HG03103 (cell line): ENCODE data around the gene SLC10A7.

ENCODE experiments used
- ATAC-seq: cut with Tn5 transposase; IDR thresholded peaks from one replicate; pipeline ENCODE4 v1.9.1; 2021; ENCODE audit warnings: low read depth; ENCODE audit not compliant: unreplicated experiment

SLC10A7 gene

GRCh38 chr4:146443525-146443924 lies 78.2 kb downstream of the SLC10A7 start:
- ATAC-seq = no peak

- no peak for ATAC-seq
Observed at GRCh38 chr4:146442801-146443200, 78.9 kb downstream of the SLC10A7 start.

GRCh38 chr4:146439999-146440398 lies 81.7 kb downstream of the SLC10A7 start:
- ATAC-seq = no peak

GRCh38 chr4:146439437-146439836 lies 82.3 kb downstream of the SLC10A7 start:
- no peak for ATAC-seq

- no peak for ATAC-seq
Observed at GRCh38 chr4:146437778-146438177, 84.0 kb downstream of the SLC10A7 start.

GRCh38 chr4:146436423-146437162 lies 85.1 kb downstream of the SLC10A7 start:
- ATAC-seq = no peak

- ATAC-seq = no peak
Observed at GRCh38 chr4:146435962-146436361, 85.8 kb downstream of the SLC10A7 start.

GRCh38 chr4:146432065-146432464 lies 89.7 kb downstream of the SLC10A7 start:
- ATAC-seq = no peak

GRCh38 chr4:146428298-146428697 lies 93.4 kb downstream of the SLC10A7 start:
- ATAC-seq = no peak

GRCh38 chr4:146417822-146418221 lies 103.9 kb downstream of the SLC10A7 start:
- no peak for ATAC-seq

GRCh38 chr4:146415829-146416228 lies 105.9 kb downstream of the SLC10A7 start:
- ATAC-seq = no peak

GRCh38 chr4:146407669-146408084 lies 114.1 kb downstream of the SLC10A7 start:
- no peak for ATAC-seq

- ATAC-seq = no peak
Observed at GRCh38 chr4:146407257-146407656, 114.5 kb downstream of the SLC10A7 start.

- ATAC-seq = no peak
Observed at GRCh38 chr4:146401274-146401673, 120.5 kb downstream of the SLC10A7 start.

GRCh38 chr4:146398896-146399445 lies 122.8 kb downstream of the SLC10A7 start:
- no peak for ATAC-seq

GRCh38 chr4:146398404-146398803 lies 123.3 kb downstream of the SLC10A7 start:
- no peak for ATAC-seq

GRCh38 chr4:146389561-146389960 lies 132.2 kb downstream of the SLC10A7 start:
- ATAC-seq = no peak

- no peak for ATAC-seq
Observed at GRCh38 chr4:146382194-146382593, 139.5 kb downstream of the SLC10A7 start.

- ATAC-seq = no peak
Observed at GRCh38 chr4:146381263-146381872, 140.4 kb downstream of the SLC10A7 start.

GRCh38 chr4:146379744-146380143 lies 142.0 kb downstream of the SLC10A7 start:
- ATAC-seq = no peak

GRCh38 chr4:146371812-146372211 lies 149.9 kb downstream of the SLC10A7 start:
- no peak for ATAC-seq

- ATAC-seq = no peak
Observed at GRCh38 chr4:146370841-146371240, 150.9 kb downstream of the SLC10A7 start.
